SK-MEL-5 (cell line): ENCODE results near the gene RAP1GAP. TPM values are rescaled to one million over a fixed set of nuclear protein-coding genes. Genes with fewer than 3 reads are reported as not detected.
A peak's percentile ranks its signal among the peaks of the same experiment; 100 is the strongest.
"Not testable (repeated sequence)": the region's sequence is repeated elsewhere in the genome, so short reads cannot be mapped to it uniquely, and the experiment has no call there.

ENCODE experiments used
- DNase-seq: peaks from one replicate; pipeline ENCODE4 v3.0.0-alpha.2; 2016; ENCODE audit warnings: low read depth, low spot score
- in situ Hi-C: cut with HindIII; loops from 2 replicates; pipeline ENCODE4 v1.10.0; 2016; ENCODE audit warnings: low sequenced_read_pairs, high pct_unique_total_duplicates, low pct_unique_long_range_greater_than_20kb
- total RNA-seq: library from RNA; depleted of rRNA; stranded (reverse); fragments of >200 nt; shearing (Covaris generic); gene quantifications from 2 replicates; pipeline ENCODE4 v1.2.3, GENCODE V29; 2014

The RAP1GAP gene
- total RNA-seq, 1 experiment from 2014 or later = 0.95 TPM

DNA sequence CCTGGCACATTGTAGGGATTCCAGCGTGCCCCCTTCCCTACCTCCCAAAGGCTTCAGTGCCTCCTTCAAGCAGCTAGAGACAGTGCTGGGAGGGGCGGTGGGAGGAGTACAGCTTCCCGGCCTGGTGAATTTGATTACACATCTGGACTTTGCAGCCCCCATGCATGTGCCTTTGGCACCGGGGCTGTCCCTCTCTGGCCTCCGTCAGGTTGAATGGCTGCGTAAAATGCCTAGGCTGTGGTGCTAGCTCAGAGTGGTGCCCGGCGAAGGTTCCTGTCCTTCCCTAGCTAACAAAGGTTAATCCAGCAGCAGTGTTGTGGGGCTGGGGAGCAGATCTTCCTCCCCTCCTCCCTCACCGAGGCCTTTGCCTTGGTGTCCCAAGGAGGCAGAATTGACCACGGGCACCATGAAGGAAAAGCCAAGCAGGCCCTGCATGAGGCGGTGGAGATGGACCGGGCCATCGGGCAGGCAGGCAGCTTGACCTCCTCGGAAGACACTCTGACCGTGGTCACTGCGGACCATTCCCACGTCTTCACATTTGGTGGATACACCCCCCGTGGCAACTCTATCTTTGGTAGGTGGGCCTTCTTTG is 93.7 kb downstream of the RAP1GAP start:
- in situ Hi-C loops = no loop called here
- DNase-seq = no peak

DNA sequence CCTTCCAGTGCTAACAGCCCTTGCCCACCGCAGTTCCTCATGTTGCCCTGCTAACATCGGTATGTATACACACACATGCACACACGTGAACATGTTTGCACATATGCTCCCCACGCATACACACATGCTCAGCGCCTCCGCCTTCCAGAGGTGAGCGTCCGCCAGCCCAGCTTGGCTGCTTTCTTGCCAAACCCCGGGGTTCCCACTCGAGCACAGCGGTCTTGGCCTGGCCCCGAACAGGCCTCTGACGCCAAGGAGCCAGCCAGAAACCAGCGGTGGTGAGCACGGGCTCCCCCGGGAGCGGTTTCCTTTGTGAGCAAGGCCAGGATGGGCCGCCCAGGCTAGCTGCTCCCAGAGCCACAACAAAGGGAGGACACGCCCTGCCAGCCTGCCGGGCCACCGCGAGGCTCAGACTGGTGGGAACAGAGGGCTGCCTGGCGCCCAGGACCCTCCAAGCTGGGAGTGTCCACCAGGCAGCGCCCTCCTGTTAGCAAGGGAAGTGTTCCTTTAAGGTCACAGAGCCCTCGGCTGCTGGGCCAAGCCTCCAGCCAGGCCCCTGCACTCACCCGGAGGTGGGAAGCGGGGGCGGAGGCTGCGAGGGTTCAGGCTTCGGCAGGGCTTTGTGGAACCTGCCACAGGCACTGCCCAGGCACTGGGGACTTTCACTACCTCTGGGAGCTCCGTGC is 94.5 kb downstream of the RAP1GAP start:
- DNase-seq = no peak
- in situ Hi-C loops = no loop called here

DNA sequence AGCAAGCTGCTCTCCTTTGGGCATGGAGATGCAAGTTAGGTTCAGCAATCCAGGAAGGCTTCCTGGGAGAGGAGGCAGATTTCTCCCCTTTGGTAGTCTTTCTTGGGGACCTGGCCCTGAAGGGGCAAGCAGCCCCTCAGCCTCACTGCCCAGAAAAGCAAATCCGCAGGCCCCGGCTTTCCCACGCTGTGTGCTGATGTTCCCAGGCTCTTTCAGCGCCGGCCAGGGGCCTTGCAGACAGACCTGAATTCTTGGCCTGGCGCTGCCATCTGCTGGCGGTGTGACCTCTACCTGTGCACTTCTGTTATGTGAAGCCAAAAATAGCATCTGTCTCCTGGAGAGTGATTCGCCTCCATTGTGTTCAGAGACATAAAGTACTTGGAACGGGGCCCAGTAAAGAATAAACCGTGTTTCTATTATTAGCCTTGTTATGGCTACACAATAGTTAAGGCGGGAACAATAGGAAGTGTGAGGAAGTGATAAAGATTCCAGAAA is 95.1 kb downstream of the RAP1GAP start:
- peak; percentile 52 for DNase-seq
- in situ Hi-C loops = no loop called here

DNA sequence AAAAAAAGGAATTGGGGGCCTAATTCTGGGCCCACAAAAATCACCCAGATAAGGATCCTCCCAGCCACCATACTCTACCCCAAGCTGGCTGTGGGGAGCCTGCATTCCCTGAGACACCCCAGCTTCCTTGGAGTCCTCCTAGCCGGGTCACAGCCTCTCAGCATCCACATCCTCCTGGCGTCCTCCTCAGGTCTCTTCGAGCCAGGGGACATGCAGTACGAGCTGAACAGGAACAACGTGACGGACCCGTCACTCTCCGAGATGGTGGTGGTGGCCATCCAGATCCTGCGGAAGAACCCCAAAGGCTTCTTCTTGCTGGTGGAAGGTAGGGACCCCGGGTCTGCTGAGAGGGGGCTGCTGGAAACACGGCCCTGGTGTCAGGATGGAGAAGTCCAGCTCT is 95.7 kb downstream of the RAP1GAP start:
- in situ Hi-C loops = no loop called here
- DNase-seq = no peak

DNA sequence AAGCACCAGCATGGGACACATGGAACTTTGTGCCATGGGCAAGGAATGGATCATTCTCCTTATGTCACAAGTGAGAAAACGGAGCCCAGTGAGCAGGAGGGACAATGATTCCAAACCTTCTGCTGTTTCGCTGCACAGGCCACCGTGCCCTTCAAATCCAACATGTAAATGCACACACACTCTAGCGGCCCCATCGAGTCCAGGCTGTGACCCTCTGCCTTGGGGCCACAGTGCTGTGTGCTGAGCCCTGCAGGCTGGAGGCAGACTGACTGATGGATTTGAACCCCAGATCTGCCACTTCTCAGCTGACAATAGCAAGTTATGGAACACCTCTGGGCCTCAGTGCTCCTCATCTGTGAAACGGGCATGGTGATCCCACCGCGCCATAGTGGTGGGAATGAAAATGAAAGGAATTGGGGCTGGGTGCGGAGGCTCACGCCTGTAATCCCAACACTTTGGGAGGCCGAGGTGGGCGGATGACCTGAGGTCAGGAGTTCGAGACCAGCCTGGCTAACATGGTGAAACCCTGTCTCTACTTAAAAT is 96.4 kb downstream of the RAP1GAP start:
- in situ Hi-C loops = no loop called here
- DNase-seq = no peak

DNA sequence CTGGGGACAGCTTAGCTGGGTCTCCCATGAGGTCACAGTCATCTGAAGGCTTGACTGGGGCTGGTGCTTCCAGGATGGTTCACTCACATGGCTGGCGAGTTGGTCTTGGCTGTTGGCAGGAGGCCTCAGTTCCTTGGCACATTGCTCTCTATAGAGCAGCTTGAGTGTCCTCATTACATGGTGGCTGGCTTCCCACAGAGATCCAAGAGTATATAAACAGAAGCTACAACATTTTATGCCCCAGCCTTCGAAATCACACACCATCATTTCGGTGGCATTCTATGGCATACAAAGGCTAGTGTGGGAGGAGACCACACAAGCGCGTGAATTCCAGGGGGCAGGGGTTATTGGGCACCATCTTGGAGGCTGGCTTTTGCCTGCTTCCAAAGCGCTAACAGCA is 96.9 kb downstream of the RAP1GAP start:
- DNase-seq = no peak
- in situ Hi-C loops = no loop called here

DNA sequence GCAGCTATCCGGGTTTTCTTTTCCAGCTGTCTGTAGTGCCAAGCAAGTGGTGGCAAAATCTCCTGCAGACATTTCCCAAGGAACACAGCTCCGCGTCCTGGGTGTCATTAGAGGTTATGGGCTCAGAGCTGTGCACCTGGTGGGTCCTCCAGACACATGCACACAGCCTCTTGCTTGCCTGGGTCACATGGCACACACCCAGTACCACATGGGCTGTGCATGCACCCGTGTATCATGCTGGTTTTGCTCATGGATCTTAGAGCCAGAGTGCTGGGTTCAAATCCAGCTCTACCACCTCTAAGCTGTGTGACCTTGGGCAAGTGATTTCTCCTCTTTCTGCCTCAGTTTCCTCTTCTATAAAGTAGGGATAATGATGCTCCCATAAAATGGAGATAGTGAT is 98.3 kb downstream of the RAP1GAP start:
- in situ Hi-C loops = no loop called here
- no peak for DNase-seq

DNA sequence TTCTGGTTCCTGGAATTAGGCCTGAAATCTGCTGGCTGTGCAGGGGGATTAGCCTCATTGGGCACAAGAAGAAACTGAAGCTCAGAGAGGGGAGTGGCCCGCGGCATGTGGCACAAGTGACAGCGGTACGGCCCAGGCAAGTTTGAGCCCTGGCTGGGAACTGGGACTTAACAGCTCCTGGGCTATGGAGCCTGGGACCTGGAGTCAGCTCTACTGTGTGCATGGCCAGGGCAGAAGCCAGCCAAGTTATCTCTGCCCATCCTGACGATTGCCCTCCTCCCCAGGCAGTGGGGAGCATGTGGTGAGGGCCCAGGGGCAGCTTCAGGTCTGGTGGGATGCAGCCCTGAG is 98.7 kb downstream of the RAP1GAP start:
- DNase-seq = no peak
- in situ Hi-C loops = no loop called here

DNA sequence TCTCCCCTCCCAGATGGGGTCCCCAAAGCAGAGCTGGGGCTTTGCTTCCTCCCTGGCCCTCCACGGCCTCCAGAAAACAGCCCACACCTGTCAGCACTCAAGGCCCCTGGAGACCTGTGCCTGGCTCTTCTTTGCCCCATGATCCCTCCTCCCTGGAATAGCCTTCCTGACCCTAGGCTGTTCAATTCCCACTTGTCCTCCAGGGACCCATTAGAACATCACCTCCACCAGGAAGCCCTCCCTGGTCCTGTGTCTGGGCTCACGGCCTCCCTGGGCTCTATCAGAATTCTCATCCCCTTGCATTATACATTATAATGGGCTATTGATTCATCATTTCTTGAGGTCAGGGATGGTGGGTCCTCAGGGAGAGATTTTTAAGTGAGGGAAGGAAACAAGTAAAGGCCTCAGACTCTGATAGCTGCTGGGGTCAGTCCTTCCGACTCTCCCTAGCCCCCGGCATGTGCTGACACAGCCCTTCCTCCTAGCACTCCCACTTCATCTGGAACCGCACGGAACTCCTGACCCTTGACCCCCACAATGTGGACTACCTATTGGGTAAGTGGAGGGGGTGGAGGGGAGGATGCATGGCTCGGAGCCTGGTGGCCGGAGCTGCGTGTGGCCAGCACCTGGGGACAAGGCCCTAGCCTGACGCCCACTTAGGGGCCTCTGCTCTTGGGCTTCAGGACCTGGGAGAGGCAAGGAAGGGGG is 99.2 kb downstream of the RAP1GAP start:
- in situ Hi-C loops = no loop called here

DNA sequence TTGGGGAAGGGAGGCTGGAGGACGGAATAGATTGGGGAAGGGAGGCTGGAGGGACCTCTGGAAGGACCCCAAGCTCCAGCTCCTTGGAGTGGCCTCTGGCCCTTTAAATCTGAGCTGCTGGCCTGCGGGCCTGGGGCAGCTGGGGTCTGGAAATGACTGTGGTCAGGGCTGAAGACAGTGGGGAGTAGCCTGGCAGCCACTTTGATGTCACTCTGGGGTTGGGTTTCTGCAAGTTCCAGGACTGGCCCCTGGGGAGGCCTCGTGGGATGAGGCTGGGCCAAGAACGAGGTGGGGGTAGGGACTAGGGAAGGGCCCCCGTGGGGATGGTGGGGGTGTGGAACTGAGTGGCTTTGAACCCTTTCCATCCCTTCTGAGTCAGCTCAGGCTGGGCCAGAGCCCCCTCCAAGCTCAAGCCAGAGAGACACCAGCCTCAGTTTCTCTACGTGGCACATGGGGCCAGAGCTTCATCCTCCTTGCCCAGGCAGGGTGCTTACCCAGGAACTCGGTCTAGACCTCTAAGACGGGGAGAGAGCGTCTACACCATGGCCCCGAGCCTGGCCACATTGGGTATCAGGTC is 100.3 kb downstream of the RAP1GAP start:
- in situ Hi-C loops = no loop called here

More for the DNA sequence above, 99.2 kb downstream of the RAP1GAP start:
- DNase-seq = no peak

DNA sequence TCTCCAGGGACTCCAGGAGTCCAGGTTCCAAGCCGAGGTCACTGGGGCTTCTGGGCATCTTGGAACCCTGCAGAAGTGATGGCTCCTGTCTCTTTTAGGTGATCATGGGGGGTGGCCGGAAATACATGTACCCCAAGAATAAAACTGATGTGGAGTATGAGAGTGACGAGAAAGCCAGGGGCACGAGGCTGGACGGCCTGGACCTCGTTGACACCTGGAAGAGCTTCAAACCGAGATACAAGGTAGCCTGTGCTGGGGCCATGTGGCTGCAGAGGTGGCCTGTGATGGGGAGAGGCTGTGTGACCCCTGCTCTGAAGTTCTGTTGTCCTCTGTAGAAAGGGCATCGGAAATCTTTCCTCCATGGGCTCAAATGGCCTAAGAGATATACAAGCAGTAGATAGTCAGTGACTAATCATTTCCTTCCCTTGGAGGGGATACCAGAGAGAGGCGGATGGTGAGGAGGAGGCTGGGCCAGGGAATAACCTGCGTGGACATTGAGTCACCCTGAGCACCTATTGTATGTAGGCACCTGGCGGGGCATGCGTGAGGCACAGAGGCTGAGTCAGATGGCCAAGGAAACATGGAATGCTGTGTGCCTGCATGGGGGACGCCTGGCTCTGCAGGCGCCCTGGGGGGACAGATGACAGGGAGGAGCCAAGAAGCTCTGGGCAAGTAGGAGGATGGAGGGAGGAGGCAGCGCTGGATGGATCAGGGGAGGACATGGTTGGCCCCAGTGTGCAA is 101.0 kb downstream of the RAP1GAP start:
- no peak for DNase-seq
- in situ Hi-C loops = no loop called here

More for the DNA sequence above, 100.3 kb downstream of the RAP1GAP start:
- DNase-seq = no peak

DNA sequence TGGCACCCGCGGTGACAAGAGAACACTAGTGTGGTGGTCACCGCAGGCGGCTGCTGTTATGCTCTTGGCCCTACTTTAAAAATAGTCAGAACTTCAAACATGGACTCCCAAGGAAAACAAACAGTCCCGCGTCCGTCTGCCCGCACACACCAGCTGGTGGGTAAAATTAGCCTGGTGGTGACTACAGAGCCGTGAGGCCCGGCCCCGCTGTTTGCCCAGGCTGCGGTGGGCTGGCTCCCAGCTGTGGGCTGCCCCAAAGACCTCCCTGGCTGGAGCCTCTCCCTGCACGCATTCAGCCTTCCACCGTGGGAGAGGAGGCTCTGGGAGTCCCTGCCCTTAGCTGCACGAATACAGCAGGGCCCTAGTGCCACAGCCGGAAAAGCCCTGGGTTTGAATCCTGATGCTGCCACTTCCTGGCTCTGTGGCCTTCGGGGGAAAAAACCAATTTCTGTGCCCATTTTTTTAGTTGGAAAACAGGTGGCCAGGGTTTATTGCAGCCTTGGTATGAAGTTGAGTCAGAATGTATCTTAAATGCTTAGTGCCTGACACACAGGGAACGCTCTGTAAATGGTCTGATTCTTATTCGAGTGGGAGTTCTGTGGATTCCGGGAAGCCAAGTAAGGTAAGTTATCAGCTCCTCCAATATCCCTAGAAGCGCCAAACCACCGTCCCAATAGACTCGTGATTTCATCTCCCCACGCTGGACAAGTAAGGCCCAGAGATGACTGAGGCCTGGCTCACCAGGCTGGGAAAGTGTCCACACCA is 101.7 kb downstream of the RAP1GAP start:
- in situ Hi-C loops = no loop called here
- no peak for DNase-seq

DNA sequence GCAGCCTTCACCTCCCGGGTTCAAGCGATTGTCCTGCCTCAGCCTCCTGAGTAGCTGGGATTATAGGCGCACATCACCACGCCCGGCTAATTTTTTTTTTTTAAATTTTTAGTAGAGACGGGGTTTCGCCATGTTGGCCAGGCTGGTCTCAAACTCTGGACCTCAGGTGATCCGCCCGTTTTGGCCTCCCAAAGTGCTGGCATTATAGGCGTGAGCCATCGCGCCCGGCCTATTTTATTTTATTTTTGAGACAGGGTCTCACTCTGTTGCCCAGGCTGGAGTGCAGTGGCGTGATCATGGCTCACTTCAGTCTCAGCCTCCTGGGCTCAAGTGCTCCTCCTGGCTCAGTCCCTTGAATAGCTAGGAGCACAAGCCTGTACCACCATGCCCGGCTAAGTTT is 102.8 kb downstream of the RAP1GAP start:
- in situ Hi-C loops, DNase-seq: not testable (repeated sequence)

DNA sequence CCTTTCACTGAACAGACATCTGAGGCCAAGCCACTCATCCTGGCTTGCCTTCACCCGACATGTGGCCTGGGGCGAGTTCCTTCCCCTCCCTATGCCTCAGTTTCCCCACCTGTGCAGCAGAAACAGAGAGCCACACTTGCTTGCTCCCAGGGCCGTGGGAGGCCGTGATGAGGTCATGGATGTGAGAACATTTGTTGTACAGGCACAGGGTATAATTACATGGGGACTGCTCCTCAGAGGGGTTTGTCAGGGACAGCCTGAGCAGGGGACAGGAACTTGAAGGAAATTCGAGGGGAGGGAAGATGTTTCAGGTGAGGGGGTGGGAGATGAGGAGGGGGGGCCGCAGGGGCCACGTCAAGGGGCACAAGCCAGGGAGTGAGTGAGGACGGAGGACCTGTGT is 103.9 kb downstream of the RAP1GAP start:
- DNase-seq = no peak

DNA sequence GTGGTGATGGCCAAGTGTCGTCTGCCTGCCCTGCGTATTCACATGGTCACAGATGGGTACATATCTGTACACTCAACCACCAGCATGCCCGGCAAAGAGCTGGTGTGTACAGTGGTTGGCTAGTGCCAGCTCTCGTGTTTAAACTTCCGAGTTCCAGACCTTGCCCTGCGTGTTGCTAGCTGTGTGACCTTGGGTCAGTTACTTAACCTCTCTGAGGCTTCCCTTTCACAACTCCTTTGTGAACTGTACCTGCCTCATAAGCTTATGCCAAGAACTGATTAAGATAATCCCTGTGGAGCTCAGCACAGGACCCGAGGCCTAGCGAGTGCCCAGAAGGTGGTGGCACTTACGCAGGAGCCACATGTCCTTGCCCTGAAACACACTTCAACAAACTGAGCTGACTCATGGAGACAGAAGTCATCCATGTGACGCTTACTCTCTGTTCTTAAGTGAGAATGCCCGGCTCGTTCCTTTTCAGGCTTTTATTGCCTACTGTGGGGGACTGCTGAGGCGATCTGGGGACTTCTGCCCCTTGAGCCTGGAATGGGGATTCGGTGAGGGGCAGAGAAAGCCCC is 104.5 kb downstream of the RAP1GAP start:
- DNase-seq = no peak
- in situ Hi-C loops = no loop called here

More for the DNA sequence above, 103.9 kb downstream of the RAP1GAP start:
- in situ Hi-C loops = no loop called here

DNA sequence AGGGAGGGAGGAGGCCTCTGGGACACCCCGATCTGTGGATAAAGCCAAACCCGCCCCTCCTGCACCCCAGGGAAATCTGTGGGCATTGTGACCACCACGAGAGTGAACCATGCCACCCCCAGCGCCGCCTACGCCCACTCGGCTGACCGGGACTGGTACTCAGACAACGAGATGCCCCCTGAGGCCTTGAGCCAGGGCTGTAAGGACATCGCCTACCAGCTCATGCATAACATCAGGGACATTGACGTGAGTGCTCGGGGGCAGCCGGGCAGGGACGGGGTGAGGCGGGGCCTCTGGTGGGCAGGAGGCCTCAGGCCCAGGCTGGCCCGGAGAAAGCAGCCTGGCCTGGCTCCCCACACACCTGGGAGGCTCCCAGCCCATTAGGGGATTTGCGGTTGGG is 105.2 kb downstream of the RAP1GAP start:
- in situ Hi-C loops = no loop called here
- no peak for DNase-seq

DNA sequence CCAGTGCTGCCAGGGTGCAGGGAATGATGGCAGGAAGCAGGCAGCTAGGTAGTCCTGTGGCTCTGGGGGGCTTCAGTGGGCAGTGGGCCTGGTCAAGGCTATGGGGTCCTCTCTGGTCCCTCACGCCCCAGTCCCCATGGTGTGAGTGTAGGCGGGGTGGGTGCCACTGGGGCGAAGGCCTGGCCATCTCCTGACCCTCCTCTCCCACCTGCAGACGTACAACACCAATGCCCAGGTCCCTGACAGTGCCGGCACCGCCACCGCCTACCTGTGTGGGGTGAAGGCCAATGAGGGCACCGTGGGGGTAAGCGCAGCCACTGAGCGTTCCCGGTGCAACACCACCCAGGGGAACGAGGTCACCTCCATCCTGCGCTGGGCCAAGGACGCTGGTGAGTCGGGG is 106.3 kb downstream of the RAP1GAP start:
- DNase-seq = no peak
- in situ Hi-C loops = no loop called here
